HG02884 (cell line): ENCODE results near the gene ACSM5.
"Not testable (repeated sequence)": the region's sequence is repeated elsewhere in the genome, so short reads cannot be mapped to it uniquely, and the experiment has no call there.

Experiments
- ATAC-seq: cut with Tn5 transposase; IDR thresholded peaks from one replicate; pipeline ENCODE4 v1.9.1; 2021; ENCODE audit warnings: mild to moderate bottlenecking, moderate library complexity; ENCODE audit not compliant: unreplicated experiment

ACSM5 gene

GRCh38 chr16:20398603-20399002 lies 10.7 kb upstream of the ACSM5 start:
- no peak for ATAC-seq

- ATAC-seq = no peak
Measured at GRCh38 chr16:20399185-20399584, 10.1 kb upstream of the ACSM5 start.

- ATAC-seq = no peak
Measured at GRCh38 chr16:20401066-20401465, 8.3 kb upstream of the ACSM5 start.

- no peak for ATAC-seq
Measured at GRCh38 chr16:20401475-20402016, 7.8 kb upstream of the ACSM5 start.

GRCh38 chr16:20402651-20403050 lies 6.7 kb upstream of the ACSM5 start:
- no peak for ATAC-seq

- ATAC-seq = no peak
Measured at GRCh38 chr16:20404637-20405036, 4.7 kb upstream of the ACSM5 start, which contains the start of gene PDILT. PDILT (minus strand) TSS chr16:20404737; CDS start chr16:20399300, 5,437 bp downstream.

- ATAC-seq = peak; percentile 78
Measured at GRCh38 chr16:20410121-20410723, 888 bp downstream of the ACSM5 start.

- ATAC-seq = no peak
Measured at GRCh38 chr16:20411055-20411454, 1.7 kb downstream of the ACSM5 start.

- no peak for ATAC-seq
Measured at GRCh38 chr16:20415541-20415940, 6.2 kb downstream of the ACSM5 start.

- ATAC-seq = not testable (repeated sequence)
Measured at GRCh38 chr16:20419093-20419492, 9.8 kb downstream of the ACSM5 start.

GRCh38 chr16:20421748-20422147 lies 12.4 kb downstream of the ACSM5 start:
- ATAC-seq = not testable (repeated sequence)

- ATAC-seq = not testable (repeated sequence)
Measured at GRCh38 chr16:20423772-20424128, 14.4 kb downstream of the ACSM5 start.

GRCh38 chr16:20424129-20424866 lies 15.0 kb downstream of the ACSM5 start:
- ATAC-seq = no peak

- ATAC-seq = not testable (repeated sequence)
Measured at GRCh38 chr16:20427401-20427797, 18.1 kb downstream of the ACSM5 start.

GRCh38 chr16:20429499-20429898 lies 20.2 kb downstream of the ACSM5 start:
- ATAC-seq = not testable (repeated sequence)

GRCh38 chr16:20430480-20430879 lies 21.1 kb downstream of the ACSM5 start:
- not testable (repeated sequence) for ATAC-seq

- ATAC-seq = no peak
Measured at GRCh38 chr16:20430948-20431347, 21.6 kb downstream of the ACSM5 start.

- ATAC-seq = not testable (repeated sequence)
Measured at GRCh38 chr16:20438950-20439349, 29.6 kb downstream of the ACSM5 start.

GRCh38 chr16:20439820-20440231 lies 30.5 kb downstream of the ACSM5 start:
- ATAC-seq = not testable (repeated sequence)

GRCh38 chr16:20440731-20441130 lies 31.4 kb downstream of the ACSM5 start:
- not testable (repeated sequence) for ATAC-seq

GRCh38 chr16:20441191-20441590 lies 31.9 kb downstream of the ACSM5 start:
- no peak for ATAC-seq

- ATAC-seq = not testable (repeated sequence)
Measured at GRCh38 chr16:20441859-20442258, 32.5 kb downstream of the ACSM5 start.
